Measurements from ENCODE around the gene OR2W3.

OR2W3 gene

GRCh38 chr1:247895163-247895637 lies at the start of gene OR2W3:
Gene OR2W3, plus strand, starts transcription at chr1:247895587. Its CDS starts 0 bp downstream, at chr1:247895587.
- FAIRE-seq (no peak), DNase-seq (ENCODE audit: low spot score) (no peak)

GRCh38 chr1:247845693-247846017 lies 49.7 kb upstream of the OR2W3 start:
- DNase-seq (ENCODE audit: low spot score) (no peak), FAIRE-seq (no peak)

- no peak for DNase-seq (ENCODE audit: low spot score)
- FAIRE-seq = no peak
Observed at GRCh38 chr1:247848346-247848745, 47.0 kb upstream of the OR2W3 start.

DNA sequence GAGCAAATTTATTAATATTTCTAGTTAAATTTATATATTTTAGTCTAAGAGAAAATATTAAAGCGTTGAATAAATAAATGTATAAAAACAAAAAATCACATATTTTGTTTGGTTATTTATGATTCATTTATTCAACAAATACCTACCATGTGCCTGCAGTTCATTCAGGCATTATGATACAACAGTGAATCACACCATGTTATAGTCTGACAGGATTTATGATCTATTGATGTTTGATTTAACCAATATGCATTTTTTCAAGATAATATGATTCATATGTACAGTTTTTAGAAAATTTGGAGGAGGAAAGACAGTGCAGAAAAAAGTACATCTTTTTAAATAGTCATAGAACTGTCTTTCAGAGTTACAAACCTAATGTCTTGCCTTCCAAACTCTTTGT lies 45.8 kb upstream of the OR2W3 start:
- FAIRE-seq (no peak), DNase-seq (ENCODE audit: low spot score) (no peak)

DNA sequence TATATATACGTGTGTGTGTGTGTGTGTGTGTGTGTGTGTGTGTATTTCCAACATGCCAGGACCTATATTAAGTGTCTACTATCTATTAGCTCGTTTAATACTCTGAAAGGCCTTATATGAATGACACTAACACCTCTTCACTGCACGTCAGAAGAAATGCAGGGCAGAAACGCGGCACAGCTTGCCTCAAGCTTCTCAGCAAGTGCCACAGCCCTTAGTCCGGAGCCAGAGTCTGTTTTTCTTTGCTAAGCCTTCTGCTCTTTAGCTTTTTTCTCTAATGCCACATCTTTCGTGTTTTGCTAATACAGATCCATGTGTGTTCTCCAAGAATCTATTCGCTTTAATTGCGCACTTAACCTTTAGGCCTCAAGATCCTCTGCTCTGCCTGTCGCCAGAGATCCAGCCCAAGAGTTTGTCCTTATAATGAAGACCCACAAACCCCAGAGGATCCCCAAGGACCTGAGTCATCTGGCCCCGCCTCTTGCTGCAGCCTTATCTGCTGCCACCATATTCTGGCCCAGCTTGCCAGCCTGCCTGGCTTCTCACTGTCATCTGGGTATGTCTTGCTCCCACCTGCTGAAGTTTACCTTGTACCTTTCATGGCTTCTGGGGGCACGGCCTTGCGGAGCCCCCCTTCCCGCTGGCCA lies 40.4 kb upstream of the OR2W3 start:
- FAIRE-seq (no peak), DNase-seq (ENCODE audit: low spot score) (no peak)

- DNase-seq (ENCODE audit: low spot score) (no peak), FAIRE-seq (no peak)
Observed at GRCh38 chr1:247855911-247856310, 39.5 kb upstream of the OR2W3 start.

DNA sequence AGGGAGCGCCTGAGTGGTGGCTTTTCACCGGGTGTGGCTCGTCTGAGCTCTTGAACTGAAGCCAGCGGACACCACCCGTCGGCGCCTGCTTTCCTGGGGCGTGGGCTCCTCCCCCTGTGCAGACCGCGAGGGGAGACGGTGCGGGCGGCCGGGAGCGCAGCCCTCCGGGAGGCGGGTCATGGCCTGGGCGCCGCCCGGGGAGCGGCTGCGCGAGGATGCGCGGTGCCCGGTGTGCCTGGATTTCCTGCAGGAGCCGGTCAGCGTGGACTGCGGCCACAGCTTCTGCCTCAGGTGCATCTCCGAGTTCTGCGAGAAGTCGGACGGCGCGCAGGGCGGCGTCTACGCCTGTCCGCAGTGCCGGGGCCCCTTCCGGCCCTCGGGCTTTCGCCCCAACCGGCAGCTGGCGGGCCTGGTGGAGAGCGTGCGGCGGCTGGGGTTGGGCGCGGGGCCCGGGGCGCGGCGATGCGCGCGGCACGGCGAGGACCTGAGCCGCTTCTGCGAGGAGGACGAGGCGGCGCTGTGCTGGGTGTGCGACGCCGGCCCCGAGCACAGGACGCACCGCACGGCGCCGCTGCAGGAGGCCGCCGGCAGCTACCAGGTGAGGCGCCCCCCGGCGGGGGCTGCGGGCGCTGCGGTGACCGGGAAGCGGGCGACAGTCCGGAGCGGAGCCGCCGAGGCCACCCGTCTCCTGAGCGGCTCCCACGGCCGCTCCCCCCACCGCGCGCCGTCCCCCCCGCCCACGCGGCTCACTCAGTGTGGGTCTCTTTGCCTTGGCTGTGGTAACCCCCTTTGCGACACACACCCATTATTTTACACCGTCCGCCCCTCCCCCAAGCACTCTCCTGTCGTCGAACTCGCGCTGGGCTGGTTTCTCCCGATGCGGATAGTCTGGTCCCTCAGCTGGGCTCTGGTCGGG lies 38.1 kb upstream of the OR2W3 start, which contains the start of gene TRIM58:
TSS of gene TRIM58 (plus strand) at position 119 of the 916 bp plus-strand sequence. CDS start at position 179, 60 bp downstream.
- DNase-seq (ENCODE audit: low spot score) = no peak

DNA sequence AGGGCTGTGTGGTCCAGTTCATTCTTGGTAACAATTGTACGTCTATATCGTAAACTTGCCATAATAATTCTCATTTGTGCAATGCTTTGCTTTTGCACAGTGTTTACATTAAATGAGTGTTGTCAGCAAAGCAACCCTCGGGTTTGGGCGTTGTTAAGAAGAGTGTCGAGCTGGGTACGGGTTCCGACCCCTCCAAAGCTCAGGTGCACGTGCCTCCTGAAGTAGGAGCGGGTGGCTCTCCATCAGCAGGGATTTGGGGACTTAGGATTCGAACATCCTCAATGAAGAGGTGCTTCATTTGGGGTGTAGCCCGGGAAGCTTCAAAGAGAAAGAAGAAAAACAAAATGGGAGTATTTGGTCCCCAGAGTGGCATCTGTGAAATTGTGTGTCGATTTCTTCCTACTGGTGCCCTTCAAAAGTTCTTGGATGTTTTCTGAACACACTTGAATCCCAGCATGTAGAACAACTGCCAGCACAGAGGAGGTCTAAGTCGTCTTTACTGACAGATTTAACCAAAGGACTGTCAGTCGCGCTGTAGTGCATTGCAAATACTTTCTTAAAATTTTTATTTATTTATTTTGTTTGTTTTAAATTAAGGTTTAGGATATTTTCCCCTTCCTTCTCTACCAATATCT lies 37.3 kb upstream of the OR2W3 start:
- FAIRE-seq = no peak
- DNase-seq (ENCODE audit: low spot score) = no peak

More for the DNA sequence above, 38.1 kb upstream of the OR2W3 start, which contains the start of gene TRIM58:
- FAIRE-seq = no peak

DNA sequence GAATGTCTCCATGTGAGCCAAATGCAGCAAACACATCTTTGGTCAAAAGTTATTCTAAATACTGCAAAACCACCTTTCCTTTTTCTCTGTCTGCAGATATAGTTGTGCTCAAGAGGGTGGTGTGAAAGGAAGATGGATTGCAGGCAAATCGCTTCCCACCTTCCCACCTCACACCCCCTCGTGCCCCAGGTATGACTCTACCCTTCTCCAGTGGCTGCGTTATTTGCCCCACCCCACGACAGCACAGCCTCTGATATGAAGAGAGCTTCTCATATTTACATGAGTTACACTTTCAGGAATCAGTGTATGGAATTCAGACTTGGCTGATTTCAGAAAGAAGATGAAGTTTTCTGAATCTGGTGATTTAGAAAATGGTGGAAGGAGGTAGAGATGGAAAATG lies 32.6 kb upstream of the OR2W3 start:
- FAIRE-seq = no peak
- no peak for DNase-seq (ENCODE audit: low spot score)

GRCh38 chr1:247864644-247865043 lies 30.7 kb upstream of the OR2W3 start:
- no peak for DNase-seq (ENCODE audit: low spot score)
- no peak for FAIRE-seq

GRCh38 chr1:247865416-247865815 lies 30.0 kb upstream of the OR2W3 start:
- DNase-seq (ENCODE audit: low spot score) (no peak), FAIRE-seq (no peak)

GRCh38 chr1:247883346-247883745 lies 12.0 kb upstream of the OR2W3 start:
- no peak for FAIRE-seq
- DNase-seq (ENCODE audit: low spot score) = no peak

DNA sequence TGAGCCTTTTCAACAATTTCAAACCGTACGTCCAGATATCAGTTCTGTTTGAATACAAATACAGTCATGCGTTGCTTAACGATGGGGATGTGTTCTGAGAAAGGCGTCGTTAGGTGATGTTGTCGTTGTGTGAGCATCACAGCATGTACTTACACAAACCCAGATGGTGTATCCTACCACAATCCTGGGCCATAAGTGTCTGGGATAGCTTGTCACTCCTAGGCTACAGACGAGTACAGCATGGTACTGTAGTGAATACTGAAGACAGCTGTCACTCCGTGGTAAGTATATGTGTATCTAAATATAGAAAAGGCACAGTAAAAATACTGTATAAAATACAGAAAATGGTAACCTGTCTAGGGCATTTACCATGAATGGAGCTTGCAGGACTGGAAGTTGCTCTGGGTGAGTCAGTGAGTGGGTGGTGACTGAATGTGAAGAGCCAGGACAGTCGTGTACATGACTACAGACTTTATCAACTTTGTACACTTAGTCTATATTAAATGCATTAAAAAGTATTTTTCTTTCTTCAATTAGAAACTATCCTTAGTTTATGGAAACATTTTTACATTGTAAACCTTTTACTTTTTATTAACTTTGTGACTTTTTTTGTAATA lies 10.5 kb upstream of the OR2W3 start:
- FAIRE-seq = no peak
- DNase-seq (ENCODE audit: low spot score) = no peak

GRCh38 chr1:247895976-247896375 lies 589 bp downstream of the OR2W3 start:
- DNase-seq (ENCODE audit: low spot score) = no peak
- no peak for FAIRE-seq

DNA sequence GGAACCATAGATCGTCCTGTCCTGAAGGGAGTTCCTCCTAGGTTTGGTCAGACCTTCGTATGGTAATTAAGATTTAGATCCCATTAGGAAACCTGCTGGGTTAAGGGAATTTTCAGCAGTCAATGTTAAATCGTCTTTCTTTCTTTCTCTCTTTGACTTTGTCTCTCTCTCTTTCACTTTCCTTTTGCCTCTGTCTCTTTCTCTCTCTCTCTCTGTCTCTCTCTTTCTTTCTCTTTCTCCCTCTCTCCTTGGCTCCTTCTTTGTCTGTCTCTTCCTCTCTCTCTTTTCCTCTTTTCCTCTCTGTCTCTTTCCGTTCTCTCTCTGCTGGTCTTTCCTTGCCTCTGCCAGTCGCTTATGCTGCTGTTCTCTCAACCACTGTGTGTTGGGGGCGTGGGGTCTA lies 8.7 kb downstream of the OR2W3 start:
- FAIRE-seq = no peak
- DNase-seq (ENCODE audit: low spot score) = no peak

GRCh38 chr1:247905181-247905580 lies 9.8 kb downstream of the OR2W3 start:
- DNase-seq (ENCODE audit: low spot score) (no peak), FAIRE-seq (no peak)

DNA sequence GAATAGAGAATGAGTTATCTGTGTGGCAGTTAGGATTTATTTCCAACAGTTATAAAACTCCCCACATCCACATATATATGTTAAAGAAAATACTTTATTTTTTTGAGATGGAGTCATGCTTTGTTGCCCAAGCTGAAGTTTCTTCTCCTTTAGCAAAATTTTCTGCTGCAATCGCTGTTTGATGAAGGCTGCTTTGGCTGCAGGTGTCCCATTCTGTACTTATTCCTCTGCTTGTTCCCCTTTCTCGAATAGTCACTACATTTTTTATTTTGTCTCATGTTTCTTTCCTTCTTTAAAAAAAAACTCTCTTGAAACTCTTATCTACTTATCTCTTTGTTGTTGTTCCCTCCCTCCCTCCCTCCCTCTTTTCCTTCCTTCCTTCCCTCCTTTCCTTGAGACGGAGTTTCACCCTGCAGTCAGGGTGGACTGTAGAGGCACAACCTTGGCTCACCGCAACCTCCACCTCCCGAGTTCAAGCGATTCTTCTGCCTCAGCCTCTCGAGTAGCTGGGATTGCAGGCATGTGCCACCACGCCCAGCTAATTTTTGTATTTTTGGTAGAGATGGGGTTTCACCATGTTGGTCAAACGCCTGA lies 10.6 kb downstream of the OR2W3 start:
- DNase-seq (ENCODE audit: low spot score) (no peak), FAIRE-seq (no peak)

- FAIRE-seq = peak; percentile 73
- DNase-seq (ENCODE audit: low spot score) = peak; percentile 73
Observed at GRCh38 chr1:247906504-247907047, 11.2 kb downstream of the OR2W3 start.

DNA sequence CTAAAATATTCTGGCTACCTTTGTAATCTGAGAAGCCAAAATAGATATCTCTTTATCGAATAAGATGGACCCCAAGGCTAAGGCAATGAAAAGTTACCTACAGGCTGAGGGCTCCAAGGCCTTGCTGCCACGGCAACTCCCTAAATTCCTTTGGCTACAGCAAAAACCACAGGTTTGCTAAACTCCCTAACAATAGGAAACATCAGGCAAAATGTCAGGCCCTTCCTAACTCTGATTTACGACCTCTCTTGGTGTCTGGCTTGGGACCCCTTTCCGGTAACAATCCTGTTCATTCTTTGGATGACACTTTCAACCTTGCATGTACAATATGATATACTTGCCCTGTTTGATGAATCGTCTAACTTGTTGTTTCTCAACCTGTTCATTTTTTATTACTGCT lies 13.4 kb downstream of the OR2W3 start:
- FAIRE-seq (no peak), DNase-seq (ENCODE audit: low spot score) (no peak)

GRCh38 chr1:247913786-247914185 lies 18.4 kb downstream of the OR2W3 start:
- FAIRE-seq = no peak
- DNase-seq (ENCODE audit: low spot score) = no peak
